T-cell (primary cell): Measurements from ENCODE around the gene CCDC97. TPM values are rescaled to one million over a fixed set of nuclear protein-coding genes. Genes with fewer than 3 reads are reported as not detected.

Experiments
- ATAC-seq, 4 experiments: fragments of 200-7000 bp in 3 of 4; fragments of 150-1000 bp in 1 of 4; cut with Tn5 transposase; replicated peaks in 1 of 4; 1 replicate in 3 of 4; 2 replicates in 1 of 4; pipeline ENCODE4 v1.10.0; 2021; ENCODE audit warnings: moderate library complexity in 3 of 4, mild to moderate bottlenecking in 2 of 4, moderate number of reproducible peaks in 1 of 4
- CTCF ChIA-PET, 2 donors: fragments of 300-600 bp; sonication (Branson Sonifier 250); formaldehyde crosslinking; loops; one replicate each; lab custom pipeline; 2022; ENCODE audit warnings: antibody characterized with exemption in 2 of 2; lab: Charles Lee
- POLR2A ChIA-PET, 2 donors: fragments of 300-600 bp; sonication (Branson Sonifier 250); formaldehyde crosslinking; loops; one replicate each; lab custom pipeline; 2022; ENCODE audit warnings: antibody characterized with exemption in 2 of 2; lab: Charles Lee
- DNase-seq, 35 experiments: peaks; one replicate each; pipeline versions ENCODE4 v3.0.0 to v3.0.0-alpha.2; 2013 to 2023
- H3K27ac ChIP-seq: one replicate; pipeline ENCODE4 v1.5.1; 2013; ENCODE audit warnings: low read length
- H3K27me3 ChIP-seq, 2 experiments: replicated peaks in 1 of 2; 1 replicate in 1 of 2; 2 replicates in 1 of 2; pipeline versions ENCODE4 v1.6.1 to v1.7.0; 2013; ENCODE audit warnings: low read length in 1 of 2, mixed read lengths in 1 of 2; ENCODE audit not compliant: control insufficient read depth in 2 of 2, insufficient read depth in 2 of 2; ENCODE audit errors: extremely low read depth in 1 of 2
- H3K36me3 ChIP-seq, 2 donors: 1 replicate in 1 of 2; 2 replicates in 1 of 2; pipeline versions ENCODE4 v1.6.1 to v1.7.0; 2013; ENCODE audit warnings: low read length in 1 of 2; ENCODE audit not compliant: control insufficient read depth in 2 of 2, insufficient read depth in 1 of 2; ENCODE audit errors: extremely low read depth in 1 of 2
- H3K4me1 ChIP-seq, 2 experiments: 1 replicate in 1 of 2; 2 replicates in 1 of 2; pipeline versions ENCODE4 v1.6.1 to v1.7.0; 2013; ENCODE audit warnings: low read length in 2 of 2, mixed read lengths in 1 of 2; ENCODE audit not compliant: insufficient read depth in 2 of 2, control insufficient read depth in 1 of 2; ENCODE audit errors: extremely low read depth in 1 of 2
- H3K4me3 ChIP-seq, 2 donors: 1 replicate in 1 of 2; 2 replicates in 1 of 2; pipeline versions ENCODE4 v1.5.1 to v1.7.0; 2013; ENCODE audit warnings: mild to moderate bottlenecking in 2 of 2, low read length in 1 of 2, moderate library complexity in 1 of 2; ENCODE audit not compliant: control insufficient read depth in 1 of 2; ENCODE audit errors: extremely low read depth in 1 of 2
- H3K9me3 ChIP-seq: 2 replicates; pipeline ENCODE4 v1.7.0; 2013
- H3K27ac Mint-ChIP-seq, 2 donors: one replicate each; pipeline ENCODE4 v1.8.0; 2020 to 2021; ENCODE audit warnings: mild to moderate bottlenecking in 2 of 2, mixed read lengths in 2 of 2
- H3K27me3 Mint-ChIP-seq, 2 donors: one replicate each; pipeline ENCODE4 v1.8.0; 2021 to 2022; ENCODE audit warnings: mixed read lengths in 2 of 2
- H3K36me3 Mint-ChIP-seq: one replicate; pipeline ENCODE4 v1.8.0; 2021; ENCODE audit warnings: mixed read lengths
- H3K4me1 Mint-ChIP-seq, 3 donors: one replicate each; pipeline ENCODE4 v1.8.0; 2020 to 2022; ENCODE audit warnings: mixed read lengths in 3 of 3, mild to moderate bottlenecking in 1 of 3
- H3K4me3 Mint-ChIP-seq, 3 donors: one replicate each; pipeline ENCODE4 v1.8.0; 2020 to 2022; ENCODE audit warnings: mild to moderate bottlenecking in 3 of 3, mixed read lengths in 3 of 3, moderate library complexity in 3 of 3
- H3K9me3 Mint-ChIP-seq, 3 donors: one replicate each; pipeline ENCODE4 v1.8.0; 2020 to 2022; ENCODE audit warnings: mixed read lengths in 3 of 3
- WGBS: methylation state at CpG from one replicate; pipeline ENCODE4 v1.1.5; 2013; ENCODE audit warnings: missing lambda C conversion rate; ENCODE audit not compliant: insufficient coverage; 5-methylcytosine and 5-hydroxymethylcytosine counted together
- total RNA-seq, 35 experiments: library from RNA in 6 of 35; stranded (reverse) in 6 of 35; fragments of 120-200 nt in 1 of 35; gene quantifications; one replicate each; pipeline versions ENCODE4 v1.2.1 to v1.2.4 and lab custom pipeline; 2013 to 2026

CCDC97 gene
- total RNA-seq, 5 donors from 2014 or later (not counting 1 experiment from before 2014, with no cell fraction given), result 38.9 to 61.5 (median 55.1) TPM

GRCh38 chr19:41373993-41374392 lies 64.0 kb downstream of the CCDC97 start:
- no peaks in the 10 kb centered on the region for H3K36me3 Mint-ChIP-seq
- CTCF ChIA-PET, result no interaction called here
- no peak overlapping the region for H3K4me3 Mint-ChIP-seq
- no peak overlapping the region for H3K4me3 ChIP-seq
- POLR2A ChIA-PET, result no interaction called here
- ATAC-seq (no peak), DNase-seq (no peak)
- no peaks in the 10 kb centered on the region for H3K27me3 ChIP-seq
- H3K9me3 ChIP-seq, result no peaks in the 10 kb centered on the region
- peaks cover 0 to 6% of the 10 kb centered on the region in 2 donors for H3K36me3 ChIP-seq
- no peak overlapping the region for H3K27ac Mint-ChIP-seq
- no peaks in the 10 kb centered on the region for H3K27me3 Mint-ChIP-seq
- peaks cover 0 to 14% of the 10 kb centered on the region in 2 experiments for H3K4me1 ChIP-seq
- WGBS, result 96% methylated on average over 10 of the region's 12 CpGs
- H3K9me3 Mint-ChIP-seq, result no peaks in the 10 kb centered on the region
- H3K27ac ChIP-seq, result no peak overlapping the region
- H3K4me1 Mint-ChIP-seq, result peaks cover 14 to 21% (median 19%) of the 10 kb centered on the region in 3 donors

Other genes starting within 250 kb of the CCDC97 start
- gene CYP2A13, start 221.7 kb upstream of the CCDC97 start, total RNA-seq, result not detected
- 1 to 10 TPM in 1 of 5 donors, under 1 TPM in 1, not detected in 3; 0.83 to 1.3 TPM for gene CYP2F1, start 195.7 kb upstream of the CCDC97 start, total RNA-seq
- gene CYP2S1, start 117.0 kb upstream of the CCDC97 start, total RNA-seq, result 1 to 10 TPM in 1 of 5 donors, under 1 TPM in 3, not detected in 1; 0.20 to 1.2 (median 0.51) TPM
- under 1 TPM in 3 of 5 donors, not detected in 2; 0.16 to 0.70 (median 0.47) TPM for gene AXL, start 90.9 kb upstream of the CCDC97 start, total RNA-seq
- 100 to 1,000 TPM; 275 to 350 (median 307) TPM for gene HNRNPUL1, start 45.8 kb upstream of the CCDC97 start, total RNA-seq
- 100 to 1,000 TPM; 170 to 412 (median 206) TPM for gene TGFB1, start 43.8 kb downstream of the CCDC97 start, total RNA-seq
- gene B9D2, start 54.0 kb downstream of the CCDC97 start, total RNA-seq, result 10 to 100 TPM; 15.3 to 27.9 (median 16.4) TPM
- gene TMEM91, start 66.4 kb downstream of the CCDC97 start, total RNA-seq, result 10 to 100 TPM in 3 of 5 donors, 1 to 10 TPM in 2; 9.9 to 14.7 (median 13.2) TPM
- 10 to 100 TPM; 12.4 to 32.8 (median 27.1) TPM for gene EXOSC5, start 87.2 kb downstream of the CCDC97 start, total RNA-seq
- 10 to 100 TPM; 13.0 to 28.6 (median 27.0) TPM for gene BCKDHA, start 87.6 kb downstream of the CCDC97 start, total RNA-seq
- 1 to 10 TPM in 4 of 5 donors, under 1 TPM in 1; 0.76 to 5.0 (median 1.3) TPM for gene B3GNT8, start 117.2 kb downstream of the CCDC97 start, total RNA-seq
- gene DMAC2, start 129.7 kb downstream of the CCDC97 start, total RNA-seq, result 10 to 100 TPM; 19.5 to 33.9 (median 24.7) TPM
- under 1 TPM in 2 of 5 donors, not detected in 3; 0.29 to 0.55 TPM for gene ERICH4, start 133.0 kb downstream of the CCDC97 start, total RNA-seq